Suprapubic skin (tissue), 4 donors: ENCODE results near the gene SSMEM1. TPM values are rescaled to one million over a fixed set of nuclear protein-coding genes. Genes with fewer than 3 reads are reported as not detected.
"Not testable (repeated sequence)": the region's sequence is repeated elsewhere in the genome, so short reads cannot be mapped to it uniquely, and the experiment has no call there.

Experiments used
- DNase-seq, 2 donors: peaks; one replicate each; pipeline ENCODE4 v3.0.0-alpha.2; 2019; ENCODE audit warnings: low spot score in 2 of 2
- H3K27ac ChIP-seq: fragments of 200-600 bp; sonication (generic); one replicate; pipeline ENCODE4 v1.5.1; 2019
- H3K27me3 ChIP-seq: fragments of 200-600 bp; sonication (generic); one replicate; pipeline ENCODE4 v1.5.1; 2019
- H3K36me3 ChIP-seq: fragments of 200-600 bp; sonication (generic); one replicate; pipeline ENCODE4 v1.5.1; 2019
- H3K4me1 ChIP-seq: fragments of 200-600 bp; sonication (generic); one replicate; pipeline ENCODE4 v1.5.1; 2019
- H3K4me3 ChIP-seq: fragments of 200-600 bp; sonication (generic); one replicate; pipeline ENCODE4 v1.5.1; 2019; ENCODE audit warnings: mild to moderate bottlenecking
- H3K9me3 ChIP-seq: fragments of 200-600 bp; sonication (generic); one replicate; pipeline ENCODE4 v1.5.1; 2019
- EP300 ChIP-seq: sonication (generic); formaldehyde crosslinking; IDR thresholded peaks from one replicate; pipeline ENCODE4 v1.6.1; 2017; ENCODE audit warnings: antibody characterized with exemption
- POLR2A ChIP-seq, 2 donors: fragments of 450-650 bp; IDR thresholded peaks; one replicate each; pipeline ENCODE4 v1.6.1; 2017; ENCODE audit warnings: antibody characterized with exemption in 2 of 2, mild to moderate bottlenecking in 2 of 2, moderate library complexity in 2 of 2
- POLR2AphosphoS5 ChIP-seq, 3 donors: sonication (generic); formaldehyde crosslinking; IDR thresholded peaks; one replicate each; pipeline ENCODE4 v1.6.1; 2017; ENCODE audit warnings: antibody characterized with exemption in 3 of 3
- WGBS: methylation state at CpG from one replicate; pipeline ENCODE4 v1.1.5; 2018; 5-methylcytosine and 5-hydroxymethylcytosine counted together
- total RNA-seq, 4 donors: library from RNA; depleted of rRNA; stranded (reverse); fragments of >200 nt; gene quantifications; one replicate each; pipeline ENCODE4 v1.1.0, GENCODE V29; 2016
- TF ChIP-seq, protein P1 (sequence below), 2 donors: fragments of 200-600 bp in 1 of 2; fragments of 450-650 bp in 1 of 2; sonication (generic) in 1 of 2; IDR thresholded peaks; one replicate each; pipeline ENCODE4 v1.5.1; 2016 to 2019; ENCODE audit warnings: antibody characterized with exemption in 2 of 2, mild to moderate bottlenecking in 1 of 2, moderate library complexity in 1 of 2

Gene SSMEM1
- total RNA-seq, 4 donors from 2014 or later, result not detected

DNA sequence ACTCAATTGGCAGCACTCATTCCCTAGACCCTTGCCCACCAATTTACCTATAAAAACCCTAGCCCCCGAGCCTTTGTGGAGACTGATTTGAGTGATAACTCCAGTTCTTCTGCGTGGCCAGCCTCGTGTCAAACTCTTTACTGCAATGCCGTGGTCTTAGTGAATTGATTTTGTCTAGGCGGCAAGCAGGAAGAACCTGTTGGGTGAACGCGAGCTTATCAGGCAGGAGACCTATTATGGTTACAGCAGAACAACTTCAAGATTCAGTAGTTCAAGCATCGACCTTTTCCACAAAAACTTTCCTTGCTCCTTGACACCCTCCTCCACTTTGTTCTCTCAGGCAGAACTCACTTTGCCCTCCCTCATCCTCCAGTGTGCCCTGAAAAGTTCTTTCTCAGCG, 12.2 kb downstream of the SSMEM1 start:
- 95% methylated on average over 9 of the region's 9 CpGs for WGBS
- Histone ChIP-seq H3K36me3 (no peaks in the 10 kb centered on the region), H3K4me1 (no peaks in the 10 kb centered on the region), H3K27me3 (no peaks in the 10 kb centered on the region), H3K4me3 (no peak overlapping the region), H3K9me3 (no peaks in the 10 kb centered on the region), H3K27ac (no peak overlapping the region)
- TF ChIP-seq EP300, result no peak
- TF ChIP-seq POLR2AphosphoS5 (IDR thresholded peaks at IDR 0.05), result no peak
- TF ChIP-seq, protein P1, sequence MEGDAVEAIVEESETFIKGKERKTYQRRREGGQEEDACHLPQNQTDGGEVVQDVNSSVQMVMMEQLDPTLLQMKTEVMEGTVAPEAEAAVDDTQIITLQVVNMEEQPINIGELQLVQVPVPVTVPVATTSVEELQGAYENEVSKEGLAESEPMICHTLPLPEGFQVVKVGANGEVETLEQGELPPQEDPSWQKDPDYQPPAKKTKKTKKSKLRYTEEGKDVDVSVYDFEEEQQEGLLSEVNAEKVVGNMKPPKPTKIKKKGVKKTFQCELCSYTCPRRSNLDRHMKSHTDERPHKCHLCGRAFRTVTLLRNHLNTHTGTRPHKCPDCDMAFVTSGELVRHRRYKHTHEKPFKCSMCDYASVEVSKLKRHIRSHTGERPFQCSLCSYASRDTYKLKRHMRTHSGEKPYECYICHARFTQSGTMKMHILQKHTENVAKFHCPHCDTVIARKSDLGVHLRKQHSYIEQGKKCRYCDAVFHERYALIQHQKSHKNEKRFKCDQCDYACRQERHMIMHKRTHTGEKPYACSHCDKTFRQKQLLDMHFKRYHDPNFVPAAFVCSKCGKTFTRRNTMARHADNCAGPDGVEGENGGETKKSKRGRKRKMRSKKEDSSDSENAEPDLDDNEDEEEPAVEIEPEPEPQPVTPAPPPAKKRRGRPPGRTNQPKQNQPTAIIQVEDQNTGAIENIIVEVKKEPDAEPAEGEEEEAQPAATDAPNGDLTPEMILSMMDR (IDR thresholded peaks at IDR 0.05), result no peak
- no peak for TF ChIP-seq POLR2A (IDR thresholded peaks at IDR 0.05)
- no peak for DNase-seq

DNA sequence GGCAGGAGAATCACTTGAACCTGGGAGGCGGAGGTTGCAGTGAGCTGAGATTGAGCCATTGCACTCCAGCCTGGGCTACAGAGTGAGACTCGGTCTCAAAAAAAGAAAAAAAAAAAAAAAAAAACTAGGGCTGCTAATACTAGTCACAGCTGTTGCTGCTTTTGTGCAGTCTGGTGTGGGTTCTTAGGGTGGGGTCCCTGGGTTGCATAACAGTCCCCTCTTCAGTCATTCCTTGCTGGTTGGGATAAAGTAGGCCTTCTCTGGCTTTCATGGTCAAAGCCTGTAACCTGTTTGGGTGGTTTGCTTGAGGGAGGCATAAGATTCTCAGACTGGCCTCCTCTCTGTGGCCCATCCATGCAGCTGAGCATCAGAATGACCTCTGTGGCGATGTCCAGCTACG, 14.1 kb downstream of the SSMEM1 start:
- Histone ChIP-seq H3K36me3 (no peaks in the 10 kb centered on the region), H3K9me3 (no peaks in the 10 kb centered on the region), H3K27ac (no peak overlapping the region), H3K27me3 (no peaks in the 10 kb centered on the region), H3K4me1 (no peaks in the 10 kb centered on the region), H3K4me3 (no peak overlapping the region)
- WGBS, result 91% methylated on average over 4 of the region's 4 CpGs
- no peak for DNase-seq
- TF ChIP-seq POLR2A (IDR thresholded peaks at IDR 0.05), result no peak
- no peak for TF ChIP-seq EP300
- TF ChIP-seq, protein P1 (IDR thresholded peaks at IDR 0.05), result no peak
- no peak for TF ChIP-seq POLR2AphosphoS5 (IDR thresholded peaks at IDR 0.05)

DNA sequence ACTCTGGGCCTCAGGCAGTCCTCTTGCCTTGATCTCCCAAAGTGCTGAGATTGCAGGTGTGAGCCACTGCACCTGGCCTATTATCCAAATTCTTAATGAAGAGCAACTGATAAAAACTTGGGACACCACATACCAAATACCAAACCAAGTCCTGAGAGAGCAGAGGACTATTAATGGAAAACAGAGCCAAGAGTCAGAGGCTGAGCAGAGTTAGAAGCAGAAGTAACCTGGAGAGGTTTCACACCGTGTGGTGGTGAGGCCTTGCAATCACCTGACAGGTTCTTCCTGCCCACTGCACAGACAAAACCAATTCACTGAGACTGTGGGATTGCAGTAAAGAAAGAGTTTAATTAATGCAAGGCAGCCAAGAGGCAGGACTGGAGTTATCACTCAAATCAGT, 16.0 kb downstream of the SSMEM1 start:
- no peak overlapping the region for H3K27ac ChIP-seq
- H3K4me3 ChIP-seq, result no peak overlapping the region
- no peaks in the 10 kb centered on the region for H3K36me3 ChIP-seq
- no peak for DNase-seq
- H3K9me3 ChIP-seq, result no peaks in the 10 kb centered on the region
- H3K27me3 ChIP-seq, result no peaks in the 10 kb centered on the region
- 83% methylated on average over 1 of the region's 1 CpG for WGBS
- no peaks in the 10 kb centered on the region for H3K4me1 ChIP-seq
- no peak for TF ChIP-seq POLR2AphosphoS5 (IDR thresholded peaks at IDR 0.05)
- TF ChIP-seq, protein P1 (IDR thresholded peaks at IDR 0.05), result no peak
- TF ChIP-seq POLR2A (IDR thresholded peaks at IDR 0.05), result no peak
- no peak for TF ChIP-seq EP300

DNA sequence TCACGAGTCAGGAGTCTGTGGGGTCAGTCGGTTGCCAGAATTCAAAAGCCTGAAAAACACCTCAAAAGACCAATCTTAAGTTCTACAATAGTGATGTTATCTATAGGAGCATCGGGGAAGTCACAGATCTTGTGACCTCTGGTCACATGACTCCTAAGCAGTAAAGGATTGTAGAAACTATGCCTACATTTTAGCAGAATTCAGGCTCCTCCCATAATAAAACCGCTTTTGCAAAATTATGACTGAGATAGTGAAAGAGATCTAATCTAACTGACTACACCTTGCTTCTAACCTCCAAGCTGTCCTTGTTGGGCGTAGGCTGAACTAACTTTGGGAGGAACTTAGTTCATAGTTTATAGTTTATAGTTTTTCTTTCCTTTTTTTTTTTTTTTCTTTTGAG, 16.6 kb downstream of the SSMEM1 start:
- H3K27me3 ChIP-seq, result no peaks in the 10 kb centered on the region
- no peak for DNase-seq
- no peak for TF ChIP-seq POLR2AphosphoS5 (IDR thresholded peaks at IDR 0.05)
- TF ChIP-seq POLR2A (IDR thresholded peaks at IDR 0.05), result no peak
- TF ChIP-seq, protein P1 (IDR thresholded peaks at IDR 0.05), result no peak
- no peak for TF ChIP-seq EP300
- WGBS, result 87% methylated on average over 5 of the region's 5 CpGs
- no peaks in the 10 kb centered on the region for H3K9me3 ChIP-seq
- no peak overlapping the region for H3K4me3 ChIP-seq
- H3K27ac ChIP-seq, result no peak overlapping the region
- no peaks in the 10 kb centered on the region for H3K36me3 ChIP-seq
- no peaks in the 10 kb centered on the region for H3K4me1 ChIP-seq

DNA sequence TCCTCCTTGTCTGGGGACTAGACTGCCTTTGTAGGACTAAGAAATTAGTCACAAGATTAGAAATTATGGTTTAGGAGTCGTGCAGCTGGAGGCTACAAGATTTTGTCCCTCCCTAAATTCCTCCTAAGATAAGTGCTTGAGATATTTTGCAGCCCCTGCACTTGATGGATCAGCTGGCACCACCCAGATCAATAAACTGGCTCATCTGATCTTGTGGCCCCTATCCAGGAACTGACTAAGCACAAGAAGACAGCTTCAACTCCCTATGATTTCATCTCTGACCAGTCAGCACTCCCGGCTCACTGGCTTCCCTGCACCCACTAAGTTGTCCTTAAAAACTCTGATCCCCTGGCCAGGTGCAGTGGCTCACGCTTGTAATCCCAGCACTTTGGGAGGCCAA, 17.3 kb downstream of the SSMEM1 start:
- 60% methylated on average over 3 of the region's 3 CpGs for WGBS
- not testable (repeated sequence) for DNase-seq, H3K27me3 ChIP-seq, H3K4me1 ChIP-seq, H3K27ac ChIP-seq, H3K36me3 ChIP-seq, H3K9me3 ChIP-seq, H3K4me3 ChIP-seq

DNA sequence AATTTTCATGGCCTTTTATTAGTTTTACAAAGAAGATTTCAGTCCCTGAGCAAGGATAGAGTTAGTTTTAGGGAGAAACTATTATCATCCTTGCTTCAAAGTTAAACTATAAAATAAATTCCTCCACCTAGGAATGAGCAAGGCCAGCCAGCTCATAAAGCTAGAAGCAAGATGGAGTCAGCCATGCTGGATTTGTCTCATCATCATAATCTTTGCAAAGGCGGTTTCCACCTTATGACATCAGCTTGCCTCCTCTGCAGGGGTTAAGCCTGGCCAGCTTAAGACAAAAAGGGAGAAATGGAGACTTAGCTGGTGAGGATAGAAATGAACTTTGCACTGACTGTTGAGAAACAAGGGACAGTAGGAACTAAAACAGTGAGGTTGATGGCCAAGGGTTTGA, 18.7 kb downstream of the SSMEM1 start:
- no peak overlapping the region for H3K4me3 ChIP-seq
- 94% methylated on average over 1 of the region's 1 CpG for WGBS
- no peaks in the 10 kb centered on the region for H3K36me3 ChIP-seq
- no peak for TF ChIP-seq EP300
- TF ChIP-seq, protein P1 (IDR thresholded peaks at IDR 0.05), result no peak
- no peak for TF ChIP-seq POLR2AphosphoS5 (IDR thresholded peaks at IDR 0.05)
- no peak for TF ChIP-seq POLR2A (IDR thresholded peaks at IDR 0.05)
- no peaks in the 10 kb centered on the region for H3K27me3 ChIP-seq
- H3K9me3 ChIP-seq, result no peaks in the 10 kb centered on the region
- no peak overlapping the region for H3K27ac ChIP-seq
- H3K4me1 ChIP-seq, result no peaks in the 10 kb centered on the region
- DNase-seq, result no peak
